ENCODE data around the gene SUSD6. TPM values are rescaled to one million over a fixed set of nuclear protein-coding genes. Genes with fewer than 3 reads are reported as not detected.

SUSD6 gene
- total RNA-seq, 1 experiment from 2014 or later, result 24.1 TPM

- H3K36me3 ChIP-seq (ENCODE audit: low read depth), result no peaks in the 10 kb centered on the region
- no peak overlapping the region for H2AFZ ChIP-seq
- H3K9me3 ChIP-seq (ENCODE audit: insufficient read depth, low read depth), result no peaks in the 10 kb centered on the region
- no TSS peak for BruUV-seq (replicated peaks)
- 0 out of 2 replicates have a peak, but pooled peaks cover 3% of the 10 kb centered on the region for H3K79me2 ChIP-seq (ENCODE audit: low read depth)
- DNase-seq, result no peak
- H4K20me1 ChIP-seq (ENCODE audit: insufficient read depth), result no peaks in the 10 kb centered on the region
- no peak overlapping the region for H3K4me2 ChIP-seq
- CTCF ChIA-PET, result no interaction called here
- no peaks in the 10 kb centered on the region for H3K9me2 ChIP-seq (ENCODE audit: insufficient read depth)
- intact Hi-C loops (cut with micrococcal nuclease; ENCODE audit: unreplicated experiment), result no loop called here
- no peak overlapping the region for H3K27ac ChIP-seq
- H3F3A ChIP-seq (ENCODE audit: insufficient read depth, low read depth), result peaks cover 6% of the 10 kb centered on the region; the same call in 1 of the 2 replicates
- POLR2A ChIA-PET (ENCODE audit: unreplicated experiment), result interaction anchor here (0.6 kb wide), 1 partner anchor 10 kb away, joined by 3 read pairs; no protein-coding TSS in a partner anchor
- H3K4me3 ChIP-seq, result no peak overlapping the region
- no peaks in the 10 kb centered on the region for H3K27me3 ChIP-seq (ENCODE audit: insufficient read depth, low read depth)
- no peak for TF ChIP-seq EZH2 (IDR thresholded peaks at IDR 0.05; ENCODE audit: low read depth)
- no peaks in the 10 kb centered on the region for H3K4me1 ChIP-seq (replicated peaks; ENCODE audit: insufficient read depth)
These were observed 9.6 kb downstream of the SUSD6 start for GRCh38 chr14:69620981-69621380.

GRCh38 chr14:69624136-69624535 is 12.7 kb downstream of the SUSD6 start:
- TF ChIP-seq CTCF (conservative IDR thresholded peaks at IDR 0.05), result no peak
- TF ChIP-seq EZH2 (IDR thresholded peaks at IDR 0.05; ENCODE audit: low read depth), result no peak
- intact Hi-C loops (cut with micrococcal nuclease; ENCODE audit: unreplicated experiment), result no loop called here
- Histone ChIP-seq H3F3A (ENCODE audit: insufficient read depth, low read depth) (peaks cover 6% of the 10 kb centered on the region; the same call in 1 of the 2 replicates), H3K9me2 (ENCODE audit: insufficient read depth) (no peaks in the 10 kb centered on the region), H3K27me3 (ENCODE audit: insufficient read depth, low read depth) (no peaks in the 10 kb centered on the region), H2AFZ (no peak overlapping the region), H3K4me2 (no peak overlapping the region), H3K27ac (no peak overlapping the region), H3K4me3 (no peak overlapping the region), H4K20me1 (ENCODE audit: insufficient read depth) (no peaks in the 10 kb centered on the region), H3K79me2 (ENCODE audit: low read depth) (0 out of 2 replicates have a peak, but pooled peaks cover 3% of the 10 kb centered on the region), H3K4me1 (replicated peaks; ENCODE audit: insufficient read depth) (no peaks in the 10 kb centered on the region), H3K9me3 (ENCODE audit: insufficient read depth, low read depth) (no peaks in the 10 kb centered on the region), H3K36me3 (ENCODE audit: low read depth) (no peaks in the 10 kb centered on the region)
- ChIA-PET POLR2A (ENCODE audit: unreplicated experiment) (no interaction called here), CTCF (interaction anchor here (0.7 kb wide), 1 partner anchor 132 kb away, joined by 5 read pairs; no protein-coding TSS in a partner anchor)
- DNase-seq, result no peak
- no TSS peak for BruUV-seq (replicated peaks)

- no peak for TF ChIP-seq EZH2 (IDR thresholded peaks at IDR 0.05; ENCODE audit: low read depth)
- TF ChIP-seq CTCF (conservative IDR thresholded peaks at IDR 0.05), result no peak
- peaks cover under 1% of the 10 kb centered on the region; the same call in 1 of the 2 replicates for H3K4me1 ChIP-seq (replicated peaks; ENCODE audit: insufficient read depth)
- DNase-seq, result no peak
- no peaks in the 10 kb centered on the region for H3K36me3 ChIP-seq (ENCODE audit: low read depth)
- no peaks in the 10 kb centered on the region for H3K27me3 ChIP-seq (ENCODE audit: insufficient read depth, low read depth)
- H3K4me2 ChIP-seq, result no peak overlapping the region
- BruUV-seq (replicated peaks), result no TSS peak
- ChIA-PET POLR2A (ENCODE audit: unreplicated experiment) (no interaction called here), CTCF (no interaction called here)
- no peaks in the 10 kb centered on the region for H3K9me2 ChIP-seq (ENCODE audit: insufficient read depth)
- H2AFZ ChIP-seq, result no peak overlapping the region
- intact Hi-C loops (cut with micrococcal nuclease; ENCODE audit: unreplicated experiment), result no loop called here
- no peak overlapping the region for H3K27ac ChIP-seq
- H4K20me1 ChIP-seq (ENCODE audit: insufficient read depth), result no peaks in the 10 kb centered on the region
- no peaks in the 10 kb centered on the region for H3K9me3 ChIP-seq (ENCODE audit: insufficient read depth, low read depth)
- H3F3A ChIP-seq (ENCODE audit: insufficient read depth, low read depth), result peaks cover 6% of the 10 kb centered on the region; the same call in 1 of the 2 replicates
- H3K79me2 ChIP-seq (ENCODE audit: low read depth), result no peaks in the 10 kb centered on the region
- no peak overlapping the region for H3K4me3 ChIP-seq
These were observed 14.1 kb downstream of the SUSD6 start for GRCh38 chr14:69625299-69626131.

Data from PC-9 (cell line).